Gastrocnemius medialis (tissue), 4 donors: Measurements from ENCODE around the gene LGALS12.

Source experiments
- CTCF ChIP-seq, 5 experiments: fragments of 450-650 bp in 3 of 5; fragments of 200-600 bp in 2 of 5; sonication (generic) in 2 of 5; IDR thresholded peaks in 4 of 5; conservative IDR thresholded peaks in 1 of 5; 1 replicate in 4 of 5; 2 replicates in 1 of 5; pipeline ENCODE4 v1.5.1; 2016 to 2019; ENCODE audit warnings: antibody characterized with exemption in 5 of 5, mild to moderate bottlenecking in 3 of 5, moderate library complexity in 3 of 5
- POLR2A ChIP-seq, 2 donors: fragments of 450-650 bp; IDR thresholded peaks; one replicate each; pipeline ENCODE4 v1.6.1; 2017; ENCODE audit warnings: antibody characterized with exemption in 2 of 2, mild to moderate bottlenecking in 2 of 2, moderate library complexity in 2 of 2

DNA sequence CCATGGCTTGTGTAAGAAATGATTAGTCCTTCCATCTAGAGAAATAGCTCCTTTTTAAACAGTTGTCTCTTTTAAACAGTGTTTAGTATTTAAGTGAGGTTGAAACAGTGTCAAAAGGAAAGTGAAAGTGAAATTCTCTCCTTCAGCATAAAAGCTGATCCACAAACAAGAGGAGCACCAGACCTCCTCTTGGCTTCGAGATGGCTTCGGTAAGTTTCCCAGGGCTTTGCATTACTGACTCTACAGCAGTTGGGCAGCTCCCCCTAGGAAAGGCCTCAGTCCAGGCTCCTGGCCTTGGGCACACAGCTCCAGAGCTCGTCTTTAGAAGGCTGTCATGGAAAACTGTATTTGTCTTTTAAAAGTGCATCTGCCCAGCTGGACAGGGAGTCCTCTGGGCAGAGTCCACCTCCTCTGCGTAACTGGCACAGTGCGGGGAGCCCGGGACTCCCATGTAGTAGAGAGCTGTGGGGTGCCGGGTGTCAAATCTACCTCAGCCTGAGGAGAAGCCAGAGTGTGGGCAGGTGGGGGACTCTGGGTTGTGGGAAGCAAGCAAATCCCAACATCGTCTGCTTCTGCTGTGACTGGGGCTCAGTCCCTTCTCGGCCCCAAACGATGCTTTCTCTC is 30.9 kb downstream of the LGALS12 start, which contains the start of gene PLAAT4:
- TF ChIP-seq CTCF (IDR thresholded peaks at IDR 0.05 in 4 of 5, conservative IDR thresholded peaks at IDR 0.05 in 1 of 5), result no peak
- TF ChIP-seq POLR2A (IDR thresholded peaks at IDR 0.05), result no peak
